Liver (tissue), 9 donors: ENCODE data around the gene NHP2. TPM values are rescaled to one million over a fixed set of nuclear protein-coding genes. Genes with fewer than 3 reads are reported as not detected.

Experiments
- DNase-seq: peaks from one replicate; pipeline ENCODE4 v3.0.0-alpha.2; 2017; ENCODE audit warnings: low spot score
- H3K27ac ChIP-seq, 2 donors: one replicate each; pipeline ENCODE4 v1.7.0; 2013; ENCODE audit warnings: inconsistent platforms in 2 of 2, low read length in 2 of 2, control low read depth in 1 of 2, low read depth in 1 of 2, mild to moderate bottlenecking in 1 of 2
- H3K27me3 ChIP-seq, 4 donors: one replicate each; pipeline versions ENCODE4 v1.6.1 to v1.7.0; 2013; ENCODE audit warnings: low read length in 3 of 4, inconsistent platforms in 1 of 4, mild to moderate bottlenecking in 1 of 4, moderate library complexity in 1 of 4; ENCODE audit not compliant: control insufficient read depth in 4 of 4, insufficient read depth in 4 of 4
- H3K36me3 ChIP-seq, 4 donors: one replicate each; pipeline versions ENCODE4 v1.6.1 to v1.7.0; 2013; ENCODE audit warnings: low read length in 3 of 4, mild to moderate bottlenecking in 3 of 4, low read depth in 1 of 4, moderate library complexity in 1 of 4; ENCODE audit not compliant: control insufficient read depth in 4 of 4, insufficient read depth in 3 of 4
- H3K4me1 ChIP-seq, 4 donors: one replicate each; pipeline versions ENCODE4 v1.6.1 to v1.7.0; 2013; ENCODE audit warnings: low read length in 3 of 4, mild to moderate bottlenecking in 3 of 4, moderate library complexity in 1 of 4; ENCODE audit not compliant: control insufficient read depth in 4 of 4, insufficient read depth in 4 of 4
- H3K4me3 ChIP-seq, 3 donors: one replicate each; pipeline versions ENCODE4 v1.6.1 to v1.7.0; 2013; ENCODE audit warnings: low read length in 3 of 3, control low read depth in 1 of 3, low read depth in 1 of 3, mild to moderate bottlenecking in 1 of 3
- H3K9ac ChIP-seq, 2 donors: one replicate each; pipeline ENCODE4 v1.7.0; 2013; ENCODE audit warnings: low read length in 2 of 2, mild to moderate bottlenecking in 2 of 2, moderate library complexity in 2 of 2, control low read depth in 1 of 2, low read depth in 1 of 2
- H3K9me3 ChIP-seq, 4 donors: one replicate each; pipeline versions ENCODE4 v1.6.1 to v1.7.0; 2013; ENCODE audit warnings: low read length in 3 of 4; ENCODE audit not compliant: control insufficient read depth in 4 of 4
- ATF3 ChIP-seq: IDR thresholded peaks from 2 replicates; pipeline ENCODE4 v1.6.1; 2016; ENCODE audit warnings: antibody characterized with exemption
- EGR1 ChIP-seq, 2 donors: IDR thresholded peaks; 2 replicates each; pipeline ENCODE4 v1.6.1; 2016 to 2018; ENCODE audit warnings: antibody characterized with exemption in 2 of 2, low read depth in 2 of 2
- FOXA1 ChIP-seq: IDR thresholded peaks from 2 replicates; pipeline ENCODE4 v1.6.1; 2016; ENCODE audit warnings: antibody characterized with exemption
- FOXA2 ChIP-seq: IDR thresholded peaks from 2 replicates; pipeline ENCODE4 v1.6.1; 2016; ENCODE audit warnings: antibody characterized with exemption
- GABPA ChIP-seq, 2 donors: IDR thresholded peaks in 1 of 2; conservative IDR thresholded peaks in 1 of 2; 2 replicates each; pipeline ENCODE4 v1.6.1; 2016; ENCODE audit warnings: antibody characterized with exemption in 2 of 2, mild to moderate bottlenecking in 1 of 2, moderate library complexity in 1 of 2
- HNF4A ChIP-seq, 2 donors: conservative IDR thresholded peaks; 2 replicates each; pipeline ENCODE4 v1.6.1; 2016; ENCODE audit warnings: antibody characterized with exemption in 2 of 2, mild to moderate bottlenecking in 2 of 2
- JUND ChIP-seq, 2 donors: IDR thresholded peaks; 2 replicates each; pipeline ENCODE4 v1.6.1; 2016; ENCODE audit warnings: antibody characterized with exemption in 2 of 2
- MAX ChIP-seq: IDR thresholded peaks from 2 replicates; pipeline ENCODE4 v1.6.1; 2016; ENCODE audit warnings: antibody characterized with exemption
- NR2F2 ChIP-seq: IDR thresholded peaks from 2 replicates; pipeline ENCODE4 v1.6.1; 2016; ENCODE audit warnings: antibody characterized with exemption
- RAD21 ChIP-seq, 2 donors: IDR thresholded peaks; 2 replicates each; pipeline ENCODE4 v1.6.1; 2016; ENCODE audit warnings: antibody characterized with exemption in 2 of 2, mild to moderate bottlenecking in 2 of 2
- TAF1 ChIP-seq: conservative IDR thresholded peaks from 2 replicates; pipeline ENCODE4 v1.6.1; 2016; ENCODE audit warnings: antibody characterized with exemption, mild to moderate bottlenecking
- YY1 ChIP-seq: IDR thresholded peaks from 2 replicates; pipeline ENCODE4 v1.6.1; 2016; ENCODE audit warnings: antibody characterized with exemption, mild to moderate bottlenecking
- ZBTB33 ChIP-seq: IDR thresholded peaks from 2 replicates; pipeline ENCODE4 v1.6.1; 2016; ENCODE audit warnings: antibody characterized with exemption
- WGBS: extraction: QIAGEN DNeasy Blood & Tissue Kit; methylation state at CpG from one replicate; pipeline ENCODE4 v1.1.7; 2013; 5-methylcytosine and 5-hydroxymethylcytosine counted together
- polyA plus RNA-seq, 2 donors: library from polyadenylated mRNA; stranded (reverse) in 1 of 2; unstranded in 1 of 2; fragments of 200-250 nt in 1 of 2; fragments of >200 nt in 1 of 2; fragmentation: Nextera tagmentation in 1 of 2; extraction: Ambion mirVana in 1 of 2; gene quantifications; one replicate each; pipeline versions ENCODE4 v1.2.1 to v1.2.3, GENCODE V29; 2013 to 2015
- total RNA-seq, 2 donors: library from RNA; depleted of rRNA; stranded (reverse); fragments of >200 nt; gene quantifications; one replicate each; pipeline ENCODE4 v1.2.3, GENCODE V29; 2014
- TF ChIP-seq, protein P1 (sequence below): IDR thresholded peaks from 2 replicates; pipeline ENCODE4 v1.6.1; 2016; ENCODE audit warnings: antibody characterized with exemption, mild to moderate bottlenecking
- TF ChIP-seq, protein P2 (sequence below): fragments of 150-350 bp; IDR thresholded peaks from 2 replicates; pipeline ENCODE4 v1.5.1; 2017; ENCODE audit warnings: improper control_type of control experiment, low read depth, low read length; ENCODE audit not compliant: missing input control
- donor health status: healthy.
- donor health status: healthy.
- donor health status: healthy.
- donor health status: healthy.
- donor health status: healthy.

Gene NHP2
- total and polyA plus RNA-seq, 4 donors = 44.1 to 124 (median 62.6) TPM

- WGBS = 94% methylated on average over 13 of the region's 13 CpGs
- no peaks in the 10 kb centered on the region for H3K27me3 ChIP-seq
- no peak for TF ChIP-seq FOXA2
- TF ChIP-seq EGR1 (IDR thresholded peaks at IDR 0.05; ENCODE audit: low read depth in 2 of 2) = no peak
- no peak for TF ChIP-seq HNF4A (conservative IDR thresholded peaks at IDR 0.05)
- no peak for TF ChIP-seq JUND (IDR thresholded peaks at IDR 0.05)
- no peak for TF ChIP-seq ATF3
- TF ChIP-seq, protein P1, sequence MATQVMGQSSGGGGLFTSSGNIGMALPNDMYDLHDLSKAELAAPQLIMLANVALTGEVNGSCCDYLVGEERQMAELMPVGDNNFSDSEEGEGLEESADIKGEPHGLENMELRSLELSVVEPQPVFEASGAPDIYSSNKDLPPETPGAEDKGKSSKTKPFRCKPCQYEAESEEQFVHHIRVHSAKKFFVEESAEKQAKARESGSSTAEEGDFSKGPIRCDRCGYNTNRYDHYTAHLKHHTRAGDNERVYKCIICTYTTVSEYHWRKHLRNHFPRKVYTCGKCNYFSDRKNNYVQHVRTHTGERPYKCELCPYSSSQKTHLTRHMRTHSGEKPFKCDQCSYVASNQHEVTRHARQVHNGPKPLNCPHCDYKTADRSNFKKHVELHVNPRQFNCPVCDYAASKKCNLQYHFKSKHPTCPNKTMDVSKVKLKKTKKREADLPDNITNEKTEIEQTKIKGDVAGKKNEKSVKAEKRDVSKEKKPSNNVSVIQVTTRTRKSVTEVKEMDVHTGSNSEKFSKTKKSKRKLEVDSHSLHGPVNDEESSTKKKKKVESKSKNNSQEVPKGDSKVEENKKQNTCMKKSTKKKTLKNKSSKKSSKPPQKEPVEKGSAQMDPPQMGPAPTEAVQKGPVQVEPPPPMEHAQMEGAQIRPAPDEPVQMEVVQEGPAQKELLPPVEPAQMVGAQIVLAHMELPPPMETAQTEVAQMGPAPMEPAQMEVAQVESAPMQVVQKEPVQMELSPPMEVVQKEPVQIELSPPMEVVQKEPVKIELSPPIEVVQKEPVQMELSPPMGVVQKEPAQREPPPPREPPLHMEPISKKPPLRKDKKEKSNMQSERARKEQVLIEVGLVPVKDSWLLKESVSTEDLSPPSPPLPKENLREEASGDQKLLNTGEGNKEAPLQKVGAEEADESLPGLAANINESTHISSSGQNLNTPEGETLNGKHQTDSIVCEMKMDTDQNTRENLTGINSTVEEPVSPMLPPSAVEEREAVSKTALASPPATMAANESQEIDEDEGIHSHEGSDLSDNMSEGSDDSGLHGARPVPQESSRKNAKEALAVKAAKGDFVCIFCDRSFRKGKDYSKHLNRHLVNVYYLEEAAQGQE = no peak
- no peak for TF ChIP-seq TAF1
- no peak for TF ChIP-seq MAX
- no peak for TF ChIP-seq RAD21 (IDR thresholded peaks at IDR 0.05)
- TF ChIP-seq FOXA1 = no peak
- TF ChIP-seq, protein P2, sequence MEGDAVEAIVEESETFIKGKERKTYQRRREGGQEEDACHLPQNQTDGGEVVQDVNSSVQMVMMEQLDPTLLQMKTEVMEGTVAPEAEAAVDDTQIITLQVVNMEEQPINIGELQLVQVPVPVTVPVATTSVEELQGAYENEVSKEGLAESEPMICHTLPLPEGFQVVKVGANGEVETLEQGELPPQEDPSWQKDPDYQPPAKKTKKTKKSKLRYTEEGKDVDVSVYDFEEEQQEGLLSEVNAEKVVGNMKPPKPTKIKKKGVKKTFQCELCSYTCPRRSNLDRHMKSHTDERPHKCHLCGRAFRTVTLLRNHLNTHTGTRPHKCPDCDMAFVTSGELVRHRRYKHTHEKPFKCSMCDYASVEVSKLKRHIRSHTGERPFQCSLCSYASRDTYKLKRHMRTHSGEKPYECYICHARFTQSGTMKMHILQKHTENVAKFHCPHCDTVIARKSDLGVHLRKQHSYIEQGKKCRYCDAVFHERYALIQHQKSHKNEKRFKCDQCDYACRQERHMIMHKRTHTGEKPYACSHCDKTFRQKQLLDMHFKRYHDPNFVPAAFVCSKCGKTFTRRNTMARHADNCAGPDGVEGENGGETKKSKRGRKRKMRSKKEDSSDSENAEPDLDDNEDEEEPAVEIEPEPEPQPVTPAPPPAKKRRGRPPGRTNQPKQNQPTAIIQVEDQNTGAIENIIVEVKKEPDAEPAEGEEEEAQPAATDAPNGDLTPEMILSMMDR = no peak
- TF ChIP-seq YY1 = no peak
- no peak for TF ChIP-seq NR2F2
These were observed 30.4 kb downstream of the NHP2 start for GRCh38 chr5:178123094-178123965.

DNA sequence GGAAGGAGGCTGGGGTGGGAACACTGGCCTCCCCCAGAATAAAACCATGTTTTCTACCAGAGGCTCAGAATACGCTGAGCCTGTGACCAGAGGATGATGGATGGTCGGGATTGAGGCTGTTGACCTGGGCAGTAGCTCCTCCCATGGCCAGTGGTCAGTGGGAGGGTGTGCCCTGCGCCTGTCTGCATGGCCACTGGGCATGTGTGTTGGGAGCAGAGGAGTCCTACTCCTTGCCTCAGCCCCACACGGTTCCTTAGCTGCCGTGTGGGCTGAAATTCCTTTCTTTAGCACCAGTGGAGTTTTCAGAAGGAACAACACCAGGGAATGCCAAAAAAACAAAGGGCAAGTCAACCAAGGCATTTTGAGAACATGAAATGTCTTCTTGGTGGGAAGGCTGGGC is 31.3 kb downstream of the NHP2 start:
- Histone ChIP-seq H3K4me3 (no peak overlapping the region), H3K9ac (no peak overlapping the region), H3K27ac (no peak overlapping the region), H3K9me3 (no peaks in the 10 kb centered on the region), H3K27me3 (no peaks in the 10 kb centered on the region), H3K4me1 (peaks cover 0 to 4% (median under 1%) of the 10 kb centered on the region in 4 donors), H3K36me3 (no peaks in the 10 kb centered on the region)
- WGBS = 77% methylated on average over 5 of the region's 5 CpGs
- no peak for DNase-seq
- no peak for TF ChIP-seq FOXA1
- TF ChIP-seq ATF3 = no peak
- no peak for TF ChIP-seq NR2F2
- no peak for TF ChIP-seq FOXA2
- TF ChIP-seq TAF1 = no peak
- no peak for TF ChIP-seq EGR1 (IDR thresholded peaks at IDR 0.05; ENCODE audit: low read depth in 2 of 2)
- TF ChIP-seq ZBTB33 = no peak
- TF ChIP-seq HNF4A (conservative IDR thresholded peaks at IDR 0.05) = no peak
- TF ChIP-seq YY1 = no peak
- no peak for TF ChIP-seq JUND (IDR thresholded peaks at IDR 0.05)
- TF ChIP-seq GABPA (IDR thresholded peaks at IDR 0.05 in 1 of 2, conservative IDR thresholded peaks at IDR 0.05 in 1 of 2) = no peak

More at GRCh38 chr5:178123094-178123965, 30.4 kb downstream of the NHP2 start:
- Histone ChIP-seq H3K36me3 (no peaks in the 10 kb centered on the region), H3K27ac (no peak overlapping the region), H3K4me3 (no peak overlapping the region), H3K9me3 (no peaks in the 10 kb centered on the region), H3K9ac (no peak overlapping the region), H3K4me1 (peaks cover 0 to 4% (median under 1%) of the 10 kb centered on the region in 4 donors)
- DNase-seq = no peak
